ENCODE results near the gene KIR2DL3.

- TF ChIP-seq, protein P1, sequence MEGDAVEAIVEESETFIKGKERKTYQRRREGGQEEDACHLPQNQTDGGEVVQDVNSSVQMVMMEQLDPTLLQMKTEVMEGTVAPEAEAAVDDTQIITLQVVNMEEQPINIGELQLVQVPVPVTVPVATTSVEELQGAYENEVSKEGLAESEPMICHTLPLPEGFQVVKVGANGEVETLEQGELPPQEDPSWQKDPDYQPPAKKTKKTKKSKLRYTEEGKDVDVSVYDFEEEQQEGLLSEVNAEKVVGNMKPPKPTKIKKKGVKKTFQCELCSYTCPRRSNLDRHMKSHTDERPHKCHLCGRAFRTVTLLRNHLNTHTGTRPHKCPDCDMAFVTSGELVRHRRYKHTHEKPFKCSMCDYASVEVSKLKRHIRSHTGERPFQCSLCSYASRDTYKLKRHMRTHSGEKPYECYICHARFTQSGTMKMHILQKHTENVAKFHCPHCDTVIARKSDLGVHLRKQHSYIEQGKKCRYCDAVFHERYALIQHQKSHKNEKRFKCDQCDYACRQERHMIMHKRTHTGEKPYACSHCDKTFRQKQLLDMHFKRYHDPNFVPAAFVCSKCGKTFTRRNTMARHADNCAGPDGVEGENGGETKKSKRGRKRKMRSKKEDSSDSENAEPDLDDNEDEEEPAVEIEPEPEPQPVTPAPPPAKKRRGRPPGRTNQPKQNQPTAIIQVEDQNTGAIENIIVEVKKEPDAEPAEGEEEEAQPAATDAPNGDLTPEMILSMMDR (IDR thresholded peaks at IDR 0.05), result no peak
- TF ChIP-seq POLR2A (IDR thresholded peaks at IDR 0.05), result no peak
Observed at GRCh38 chr19:54727562-54727961, 10.8 kb upstream of the KIR2DL3 start.
